Stomach (tissue), 4 donors: ENCODE data around the gene SLC39A6.

Source experiments
- POLR2A ChIP-seq, 4 donors: fragments of 450-650 bp; IDR thresholded peaks; one replicate each; pipeline ENCODE4 v1.6.1; 2016; ENCODE audit warnings: antibody characterized with exemption in 4 of 4, control low read depth in 2 of 4, mild to moderate bottlenecking in 1 of 4, moderate library complexity in 1 of 4
- POLR2AphosphoS5 ChIP-seq, 3 donors: sonication (generic); formaldehyde crosslinking; IDR thresholded peaks; one replicate each; pipeline ENCODE4 v1.6.1; 2016; ENCODE audit warnings: antibody characterized with exemption in 3 of 3
- TF ChIP-seq, protein P1 (sequence below), 7 experiments: fragments of 450-650 bp in 4 of 7; fragments of 200-600 bp in 3 of 7; sonication (generic) in 3 of 7; IDR thresholded peaks; one replicate each; pipeline ENCODE4 v1.5.1; 2016 to 2019; ENCODE audit warnings: antibody characterized with exemption in 7 of 7, control low read depth in 2 of 7, mild to moderate bottlenecking in 1 of 7

DNA sequence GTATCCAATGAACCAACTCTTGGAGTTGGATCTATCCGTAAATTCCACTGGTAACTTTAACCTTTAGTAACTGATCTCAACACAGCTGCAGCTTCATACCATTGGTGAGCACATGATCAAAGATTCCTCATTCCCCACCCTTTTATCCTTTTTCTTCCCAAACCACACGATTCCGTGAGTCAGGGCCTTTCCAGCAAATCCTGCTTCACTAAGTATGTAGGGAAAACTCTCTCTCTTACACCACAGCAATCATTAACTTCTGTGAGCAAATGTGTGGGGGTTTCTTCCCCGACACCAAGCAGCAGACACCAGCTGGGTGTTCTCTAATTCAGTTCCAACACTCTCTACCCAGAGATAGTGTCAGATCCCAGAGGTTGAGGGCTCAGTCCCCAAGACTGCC is 24.1 kb upstream of the SLC39A6 start:
- TF ChIP-seq, protein P1, sequence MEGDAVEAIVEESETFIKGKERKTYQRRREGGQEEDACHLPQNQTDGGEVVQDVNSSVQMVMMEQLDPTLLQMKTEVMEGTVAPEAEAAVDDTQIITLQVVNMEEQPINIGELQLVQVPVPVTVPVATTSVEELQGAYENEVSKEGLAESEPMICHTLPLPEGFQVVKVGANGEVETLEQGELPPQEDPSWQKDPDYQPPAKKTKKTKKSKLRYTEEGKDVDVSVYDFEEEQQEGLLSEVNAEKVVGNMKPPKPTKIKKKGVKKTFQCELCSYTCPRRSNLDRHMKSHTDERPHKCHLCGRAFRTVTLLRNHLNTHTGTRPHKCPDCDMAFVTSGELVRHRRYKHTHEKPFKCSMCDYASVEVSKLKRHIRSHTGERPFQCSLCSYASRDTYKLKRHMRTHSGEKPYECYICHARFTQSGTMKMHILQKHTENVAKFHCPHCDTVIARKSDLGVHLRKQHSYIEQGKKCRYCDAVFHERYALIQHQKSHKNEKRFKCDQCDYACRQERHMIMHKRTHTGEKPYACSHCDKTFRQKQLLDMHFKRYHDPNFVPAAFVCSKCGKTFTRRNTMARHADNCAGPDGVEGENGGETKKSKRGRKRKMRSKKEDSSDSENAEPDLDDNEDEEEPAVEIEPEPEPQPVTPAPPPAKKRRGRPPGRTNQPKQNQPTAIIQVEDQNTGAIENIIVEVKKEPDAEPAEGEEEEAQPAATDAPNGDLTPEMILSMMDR (IDR thresholded peaks at IDR 0.05), result no peak
- TF ChIP-seq POLR2A (IDR thresholded peaks at IDR 0.05) (no peak), POLR2AphosphoS5 (IDR thresholded peaks at IDR 0.05) (no peak)
